DOHH2 (cell line): ENCODE measurements around the gene SCN1A.

Experiments used
- H3F3A ChIP-seq: fragments of 200-600 bp; sonication (generic), shearing (Covaris generic); 2 replicates; pipeline ENCODE4 v1.6.0; 2016; ENCODE audit warnings: antibody characterized with exemption, mild to moderate bottlenecking; ENCODE audit not compliant: control insufficient read depth, insufficient read depth
- H3K27ac ChIP-seq: fragments of 200-600 bp; sonication (generic); 2 replicates; pipeline ENCODE4 v1.5.1; 2014; ENCODE audit warnings: low read depth, mild to moderate bottlenecking, low read length, moderate library complexity
- H3K27me3 ChIP-seq: fragments of 200-600 bp; sonication (generic); 2 replicates; pipeline ENCODE4 v1.6.1; 2014; ENCODE audit warnings: mild to moderate bottlenecking, low read length, mixed read lengths; ENCODE audit not compliant: control insufficient read depth
- H3K36me3 ChIP-seq: fragments of 200-600 bp; sonication (generic); 2 replicates; pipeline ENCODE4 v1.6.1; 2014; ENCODE audit warnings: mild to moderate bottlenecking, low read length, moderate library complexity, mixed read lengths; ENCODE audit not compliant: control insufficient read depth
- H3K4me1 ChIP-seq: fragments of 200-600 bp; sonication (generic); 2 replicates; pipeline ENCODE4 v1.6.1; 2014; ENCODE audit warnings: mild to moderate bottlenecking, low read length, mixed read lengths; ENCODE audit not compliant: control insufficient read depth
- H3K4me2 ChIP-seq: fragments of 200-600 bp; sonication (generic); 2 replicates; pipeline ENCODE4 v1.6.0; 2014; ENCODE audit warnings: mild to moderate bottlenecking, low read length, moderate library complexity
- H3K4me3 ChIP-seq: fragments of 200-600 bp; sonication (generic); 2 replicates; pipeline ENCODE4 v1.5.1; 2014; ENCODE audit warnings: mild to moderate bottlenecking, low read length, mixed read lengths
- H3K79me2 ChIP-seq: fragments of 200-600 bp; sonication (generic); 2 replicates; pipeline ENCODE4 v1.6.1; 2014; ENCODE audit warnings: mild to moderate bottlenecking, low read length, mixed read lengths; ENCODE audit not compliant: control insufficient read depth
- H3K9me2 ChIP-seq: fragments of 200-600 bp; sonication (generic); replicated peaks from 2 replicates; pipeline ENCODE4 v1.6.1; 2014; ENCODE audit warnings: mild to moderate bottlenecking, low read length, mixed read lengths; ENCODE audit not compliant: control insufficient read depth
- H3K9me3 ChIP-seq: fragments of 200-600 bp; sonication (generic); 2 replicates; pipeline ENCODE4 v1.6.1; 2014; ENCODE audit warnings: antibody characterized with exemption, low read length, mixed read lengths; ENCODE audit not compliant: control insufficient read depth, insufficient read depth
- H4K20me1 ChIP-seq: fragments of 200-600 bp; sonication (generic); 2 replicates; pipeline ENCODE4 v1.6.0; 2014; ENCODE audit warnings: low read depth, mild to moderate bottlenecking, antibody characterized with exemption, low read length, moderate library complexity; ENCODE audit not compliant: control insufficient read depth, insufficient read depth
- EZH2phosphoT487 ChIP-seq: fragments of 200-600 bp; sonication (generic); IDR thresholded peaks from 2 replicates; pipeline ENCODE4 v1.6.1; 2017; ENCODE audit warnings: borderline replicate concordance, mild to moderate bottlenecking, antibody characterized with exemption, low read length, moderate library complexity, mixed read lengths
- TF ChIP-seq, protein P1 (sequence below): fragments of 200-600 bp; sonication (generic); IDR thresholded peaks from one replicate; pipeline ENCODE4 v1.5.1; 2014; ENCODE audit warnings: antibody characterized with exemption, mild to moderate bottlenecking, low read depth, low read length; ENCODE audit not compliant: poor library complexity, severe bottlenecking

SCN1A gene

DNA sequence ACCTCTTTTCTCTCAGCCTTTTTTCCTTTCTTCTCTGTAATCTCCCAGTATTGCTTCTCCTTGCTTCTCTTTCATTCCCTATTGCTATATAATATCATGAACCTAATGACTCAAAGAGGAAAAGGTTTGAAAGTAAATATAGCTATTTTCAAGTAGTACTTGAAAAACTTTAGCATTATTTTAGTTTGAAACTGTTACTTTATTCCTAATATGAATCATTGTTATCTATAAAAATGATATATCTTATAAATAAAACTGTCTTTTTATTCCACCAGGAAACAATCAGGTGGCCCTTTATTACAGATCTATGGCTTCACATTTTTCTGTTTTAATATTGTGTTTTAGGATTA is 311 bp upstream of the SCN1A start:
- Histone ChIP-seq H3K4me3 (no peak overlapping the region), H3K27me3 (peaks cover 16% of the 10 kb centered on the region), H3K9me2 (no peaks in the 10 kb centered on the region), H3K36me3 (no peaks in the 10 kb centered on the region), H3K27ac (no peak overlapping the region), H3K79me2 (no peaks in the 10 kb centered on the region), H3K4me1 (no peaks in the 10 kb centered on the region; the same call in 1 of the 2 replicates), H3F3A (no peaks in the 10 kb centered on the region), H3K4me2 (no peak overlapping the region), H3K9me3 (no peaks in the 10 kb centered on the region), H4K20me1 (0 out of 2 replicates have a peak, but pooled peaks cover 4% of the 10 kb centered on the region)
- no peak for TF ChIP-seq EZH2phosphoT487
- TF ChIP-seq, protein P1, sequence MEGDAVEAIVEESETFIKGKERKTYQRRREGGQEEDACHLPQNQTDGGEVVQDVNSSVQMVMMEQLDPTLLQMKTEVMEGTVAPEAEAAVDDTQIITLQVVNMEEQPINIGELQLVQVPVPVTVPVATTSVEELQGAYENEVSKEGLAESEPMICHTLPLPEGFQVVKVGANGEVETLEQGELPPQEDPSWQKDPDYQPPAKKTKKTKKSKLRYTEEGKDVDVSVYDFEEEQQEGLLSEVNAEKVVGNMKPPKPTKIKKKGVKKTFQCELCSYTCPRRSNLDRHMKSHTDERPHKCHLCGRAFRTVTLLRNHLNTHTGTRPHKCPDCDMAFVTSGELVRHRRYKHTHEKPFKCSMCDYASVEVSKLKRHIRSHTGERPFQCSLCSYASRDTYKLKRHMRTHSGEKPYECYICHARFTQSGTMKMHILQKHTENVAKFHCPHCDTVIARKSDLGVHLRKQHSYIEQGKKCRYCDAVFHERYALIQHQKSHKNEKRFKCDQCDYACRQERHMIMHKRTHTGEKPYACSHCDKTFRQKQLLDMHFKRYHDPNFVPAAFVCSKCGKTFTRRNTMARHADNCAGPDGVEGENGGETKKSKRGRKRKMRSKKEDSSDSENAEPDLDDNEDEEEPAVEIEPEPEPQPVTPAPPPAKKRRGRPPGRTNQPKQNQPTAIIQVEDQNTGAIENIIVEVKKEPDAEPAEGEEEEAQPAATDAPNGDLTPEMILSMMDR = no peak

GRCh38 chr2:166126007-166126639 is 1.7 kb downstream of the SCN1A start:
- Histone ChIP-seq H3K4me3 (no peak overlapping the region), H4K20me1 (0 out of 2 replicates have a peak, but pooled peaks cover 4% of the 10 kb centered on the region), H3K9me2 (no peaks in the 10 kb centered on the region), H3K36me3 (no peaks in the 10 kb centered on the region), H3K4me2 (no peak overlapping the region), H3K9me3 (no peaks in the 10 kb centered on the region), H3K79me2 (no peaks in the 10 kb centered on the region), H3K27ac (no peak overlapping the region), H3K27me3 (peaks cover 18% of the 10 kb centered on the region), H3K4me1 (no peaks in the 10 kb centered on the region; the same call in 1 of the 2 replicates), H3F3A (no peaks in the 10 kb centered on the region)
- TF ChIP-seq, protein P1 = no peak
- TF ChIP-seq EZH2phosphoT487 = no peak

- Histone ChIP-seq H3K36me3 (no peaks in the 10 kb centered on the region), H3K4me2 (no peak overlapping the region), H3K4me1 (no peaks in the 10 kb centered on the region; the same call in 1 of the 2 replicates), H3K9me3 (no peaks in the 10 kb centered on the region), H3K27ac (no peak overlapping the region), H3K27me3 (peaks cover 18% of the 10 kb centered on the region), H3K79me2 (no peaks in the 10 kb centered on the region), H3K4me3 (no peak overlapping the region), H4K20me1 (0 out of 2 replicates have a peak, but pooled peaks cover 4% of the 10 kb centered on the region), H3F3A (no peaks in the 10 kb centered on the region), H3K9me2 (no peaks in the 10 kb centered on the region)
- no peak for TF ChIP-seq EZH2phosphoT487
- TF ChIP-seq, protein P1 = no peak
These were observed 2.3 kb downstream of the SCN1A start for GRCh38 chr2:166125557-166125956.
